ENCODE results near the gene PTBP3.
"Not testable (repeated sequence)": the region's sequence is repeated elsewhere in the genome, so short reads cannot be mapped to it uniquely, and the experiment has no call there.

PTBP3 gene

DNA sequence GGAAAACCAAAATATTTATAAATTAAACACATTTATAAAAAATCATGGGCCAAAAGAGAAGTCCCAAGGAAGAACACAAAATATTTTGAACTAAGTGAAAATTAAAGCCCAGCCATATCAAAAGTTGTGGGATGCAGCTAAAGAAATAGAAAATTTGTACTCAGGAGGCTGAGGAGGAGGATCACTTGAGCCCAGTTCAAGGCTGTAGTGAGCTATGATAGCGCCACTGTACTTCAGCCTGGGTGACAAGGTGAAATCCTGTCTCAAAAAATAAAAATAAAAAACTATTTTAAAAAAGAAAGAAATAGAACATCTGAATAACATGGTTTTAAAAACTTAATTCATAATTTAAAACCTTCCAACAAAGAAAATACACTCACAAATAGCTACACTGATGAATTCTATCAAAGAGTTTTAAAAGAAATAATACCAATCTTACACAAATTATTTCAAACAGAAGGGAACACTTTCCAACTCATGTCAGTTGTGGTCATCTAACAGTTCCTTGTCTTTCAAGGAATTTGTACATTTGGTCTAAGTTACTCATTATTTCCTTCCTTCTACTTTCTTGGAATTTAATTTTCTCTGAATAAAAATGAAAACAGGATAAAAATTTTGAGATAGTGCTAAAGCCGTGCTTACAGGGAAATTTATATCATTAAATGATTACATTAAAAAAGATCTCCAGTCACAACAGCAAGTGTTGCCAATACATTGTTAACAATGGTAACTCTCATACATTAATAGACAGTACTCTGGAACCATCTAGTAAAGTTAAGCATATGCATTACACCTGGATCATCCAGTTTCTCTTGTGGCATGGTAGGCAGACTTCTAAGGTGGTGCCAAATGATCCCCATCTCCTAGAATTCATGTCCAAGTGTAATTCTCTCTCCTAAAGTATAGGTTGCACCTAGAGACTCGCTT lies 17.8 kb downstream of the PTBP3 start:
- H3K4me3 Mint-ChIP-seq = no peak overlapping the region
- H3K27ac Mint-ChIP-seq = no peak overlapping the region
- no peaks in the 10 kb centered on the region for H3K27me3 Mint-ChIP-seq
- H3K36me3 Mint-ChIP-seq = peaks cover 12% of the 10 kb centered on the region
- peaks cover 65% of the 10 kb centered on the region for H3K4me1 Mint-ChIP-seq
- ATAC-seq = no peak
- H3K9me3 Mint-ChIP-seq = no peaks in the 10 kb centered on the region

DNA sequence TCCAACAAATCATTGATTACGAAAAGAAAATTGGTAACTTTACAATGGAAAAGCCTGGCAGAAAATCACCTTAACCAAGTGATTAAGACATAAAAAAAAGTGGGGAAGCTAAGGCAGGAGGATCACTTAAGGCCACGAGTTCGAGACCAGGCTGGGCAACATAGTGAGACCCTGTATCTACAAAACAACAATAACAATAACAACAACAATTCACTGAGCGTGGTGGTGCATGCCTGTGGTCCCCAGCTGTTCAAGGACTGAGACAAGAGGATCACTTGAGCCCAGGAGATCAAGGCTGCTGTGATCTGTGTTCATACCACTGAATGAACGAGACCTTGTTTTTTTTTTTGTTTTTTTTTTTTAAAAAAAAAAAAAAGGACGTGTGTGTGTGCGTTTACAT lies 21.3 kb downstream of the PTBP3 start:
- Mint-ChIP-seq H3K4me3 (no peak overlapping the region), H3K9me3 (no peaks in the 10 kb centered on the region), H3K27ac (no peak overlapping the region)

DNA sequence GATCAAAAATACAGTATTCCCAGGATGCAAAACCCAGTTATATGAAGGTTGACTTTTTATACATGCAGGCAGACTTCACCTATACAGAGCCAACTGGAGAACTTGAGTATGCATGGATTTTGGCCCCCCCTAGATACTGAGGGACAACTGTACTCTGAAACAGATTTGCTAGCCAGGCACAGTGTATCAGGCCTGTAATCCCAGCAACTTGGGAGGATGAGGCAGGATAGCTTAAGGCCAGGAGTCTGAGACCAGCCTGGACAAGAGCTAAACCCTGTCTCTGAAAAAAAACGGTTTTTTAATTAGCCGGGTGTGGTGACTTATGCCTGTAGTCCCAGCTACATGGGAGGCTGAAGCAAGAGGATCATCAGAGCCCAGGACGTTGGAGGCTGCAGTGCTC lies 21.9 kb downstream of the PTBP3 start:
- Mint-ChIP-seq H3K36me3 (peaks cover 14% of the 10 kb centered on the region), H3K4me1 (peaks cover 53% of the 10 kb centered on the region)

More for the DNA sequence above, 21.3 kb downstream of the PTBP3 start:
- no peaks in the 10 kb centered on the region for H3K27me3 Mint-ChIP-seq
- H3K4me1 Mint-ChIP-seq = peaks cover 59% of the 10 kb centered on the region
- peaks cover 14% of the 10 kb centered on the region for H3K36me3 Mint-ChIP-seq
- ATAC-seq = no peak

DNA sequence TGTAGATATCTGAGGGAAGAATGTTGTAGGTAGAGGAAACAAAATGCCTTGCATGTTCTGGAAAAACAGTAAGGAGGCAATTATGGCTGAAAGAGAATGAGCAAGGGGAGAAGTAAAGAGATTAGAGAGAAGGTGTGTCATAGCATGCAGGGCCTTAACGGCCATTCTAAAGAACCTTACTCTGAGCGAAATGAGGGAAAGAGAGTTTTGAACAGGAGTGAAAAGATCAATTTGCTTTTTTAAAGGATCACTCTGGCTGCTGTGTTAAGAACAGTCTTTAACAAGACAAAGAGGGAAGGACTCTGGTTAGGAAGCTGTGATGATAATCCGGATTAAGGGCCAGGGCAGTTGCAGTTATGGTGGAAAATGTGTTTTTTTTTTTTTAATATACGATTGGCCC lies 22.6 kb downstream of the PTBP3 start:
- Mint-ChIP-seq H3K27me3 (no peaks in the 10 kb centered on the region), H3K4me1 (peaks cover 46% of the 10 kb centered on the region), H3K36me3 (peaks cover 14% of the 10 kb centered on the region), H3K27ac (no peak overlapping the region), H3K4me3 (no peak overlapping the region), H3K9me3 (no peaks in the 10 kb centered on the region)
- no peak for ATAC-seq

More for the DNA sequence above, 21.9 kb downstream of the PTBP3 start:
- Mint-ChIP-seq H3K27me3 (no peaks in the 10 kb centered on the region), H3K4me3 (no peak overlapping the region), H3K9me3 (no peaks in the 10 kb centered on the region), H3K27ac (no peak overlapping the region)
- ATAC-seq = no peak

DNA sequence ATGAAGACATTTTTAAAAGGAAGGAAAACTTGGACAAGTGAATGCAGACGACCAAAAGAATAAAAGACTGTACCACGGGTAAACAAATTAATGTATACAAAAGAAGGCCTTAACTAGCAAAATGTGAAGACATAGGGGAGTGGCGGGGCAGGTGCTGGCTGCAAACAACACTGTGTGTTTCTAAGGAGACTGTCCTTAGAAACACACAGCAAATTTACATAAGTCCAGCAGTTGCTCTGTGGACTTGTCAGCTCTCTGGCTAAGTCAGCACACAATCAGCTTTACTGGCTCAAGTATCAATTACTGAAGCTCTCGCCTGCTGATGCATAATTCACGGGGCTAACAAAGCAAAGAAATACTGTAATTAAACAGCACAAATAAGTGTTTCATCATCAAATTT lies 24.8 kb downstream of the PTBP3 start:
- Mint-ChIP-seq H3K27ac (no peak overlapping the region), H3K36me3 (peaks cover 14% of the 10 kb centered on the region), H3K27me3 (no peaks in the 10 kb centered on the region), H3K4me3 (no peak overlapping the region), H3K9me3 (no peaks in the 10 kb centered on the region), H3K4me1 (peaks cover 42% of the 10 kb centered on the region)
- no peak for ATAC-seq

DNA sequence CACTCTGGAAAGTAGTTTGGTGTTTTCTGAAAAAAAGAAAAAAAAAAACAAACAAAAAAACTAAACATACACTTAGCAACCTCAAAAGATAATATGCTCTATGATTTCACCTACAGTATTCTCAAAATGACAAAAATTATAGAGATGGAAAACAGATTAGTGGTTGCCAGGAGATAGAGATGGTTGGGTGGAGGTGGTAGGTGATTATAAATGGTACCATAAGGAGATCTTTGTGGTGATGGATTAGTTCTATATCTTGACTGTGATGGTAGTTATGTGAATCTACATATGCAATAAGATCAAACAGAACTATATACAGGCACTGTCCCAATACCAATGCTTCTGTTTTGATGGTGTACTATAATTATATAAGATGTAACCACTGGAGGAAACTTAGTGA lies 32.0 kb downstream of the PTBP3 start:
- ATAC-seq = no peak
- no peak overlapping the region for H3K27ac Mint-ChIP-seq
- no peak overlapping the region for H3K4me3 Mint-ChIP-seq
- H3K36me3 Mint-ChIP-seq = peaks cover 24% of the 10 kb centered on the region
- no peaks in the 10 kb centered on the region for H3K9me3 Mint-ChIP-seq
- peaks cover 69% of the 10 kb centered on the region for H3K4me1 Mint-ChIP-seq
- H3K27me3 Mint-ChIP-seq = no peaks in the 10 kb centered on the region

DNA sequence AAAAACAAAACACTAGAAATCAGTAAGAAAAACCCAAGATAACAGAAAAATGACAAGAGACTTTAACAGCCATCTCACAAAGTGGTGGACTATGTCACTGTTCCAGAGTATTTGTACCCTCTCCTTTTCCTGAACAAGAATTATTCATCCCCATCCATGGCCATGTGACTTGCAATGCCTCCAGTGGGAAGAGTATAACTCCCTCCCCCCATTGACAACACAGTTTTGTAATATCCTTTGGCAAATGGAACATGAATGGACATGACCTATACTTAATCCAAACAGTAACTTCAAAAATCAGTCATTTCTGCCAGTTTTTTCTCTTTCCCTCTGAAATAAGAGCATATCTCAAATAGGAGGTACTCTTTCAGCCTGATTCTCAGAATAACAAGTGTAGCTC lies 33.9 kb downstream of the PTBP3 start:
- no peak overlapping the region for H3K4me3 Mint-ChIP-seq
- no peaks in the 10 kb centered on the region for H3K27me3 Mint-ChIP-seq
- H3K9me3 Mint-ChIP-seq = no peaks in the 10 kb centered on the region
- H3K4me1 Mint-ChIP-seq = peaks cover 64% of the 10 kb centered on the region
- ATAC-seq = no peak
- H3K36me3 Mint-ChIP-seq = peaks cover 36% of the 10 kb centered on the region
- H3K27ac Mint-ChIP-seq = no peak overlapping the region

DNA sequence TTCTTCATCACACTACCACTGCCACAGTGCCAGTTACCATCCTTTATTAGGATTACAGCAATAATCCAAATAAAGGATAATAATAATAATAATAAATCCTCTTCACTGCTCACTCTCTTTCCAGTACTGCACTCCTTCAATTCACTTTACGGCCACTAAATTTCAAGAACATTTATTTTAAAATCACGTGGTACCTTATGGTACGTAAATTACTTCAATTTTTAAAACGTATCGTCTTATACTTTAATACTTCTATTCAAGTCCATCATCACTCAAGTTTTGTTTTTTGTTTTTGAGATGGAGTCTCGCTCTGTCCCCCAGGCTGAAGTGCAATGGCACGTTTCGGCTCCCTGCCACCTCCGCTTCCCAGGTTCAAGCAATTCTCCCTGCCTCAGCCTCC lies 36.5 kb downstream of the PTBP3 start:
- no peak for ATAC-seq
- no peaks in the 10 kb centered on the region for H3K27me3 Mint-ChIP-seq
- no peak overlapping the region for H3K27ac Mint-ChIP-seq
- H3K9me3 Mint-ChIP-seq = no peaks in the 10 kb centered on the region
- no peak overlapping the region for H3K4me3 Mint-ChIP-seq
- H3K4me1 Mint-ChIP-seq = peaks cover 63% of the 10 kb centered on the region
- H3K36me3 Mint-ChIP-seq = peaks cover 56% of the 10 kb centered on the region

DNA sequence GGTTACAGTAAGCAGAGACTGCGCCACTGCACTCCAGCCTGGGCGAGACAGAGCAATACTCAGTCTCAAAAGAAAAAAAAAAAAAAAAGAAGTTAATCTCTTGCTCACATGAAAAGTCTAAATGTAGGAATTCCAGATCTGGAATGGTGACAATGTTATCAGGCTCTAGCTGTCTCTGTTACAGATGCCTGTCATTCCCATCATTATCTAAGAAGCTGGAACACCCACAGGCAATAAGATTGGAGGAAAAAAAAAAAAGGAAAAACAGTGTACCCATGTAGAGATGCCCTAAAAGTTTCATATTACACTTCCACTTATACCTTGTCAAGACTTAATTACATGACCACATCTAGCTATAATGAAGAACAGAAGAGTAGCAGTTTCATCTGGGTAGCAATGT lies 38.2 kb downstream of the PTBP3 start:
- Mint-ChIP-seq H3K9me3 (peaks cover 3% of the 10 kb centered on the region), H3K4me3 (no peak overlapping the region), H3K27ac (no peak overlapping the region), H3K27me3 (no peaks in the 10 kb centered on the region), H3K36me3 (peaks cover 62% of the 10 kb centered on the region), H3K4me1 (peaks cover 51% of the 10 kb centered on the region)
- ATAC-seq = no peak

DNA sequence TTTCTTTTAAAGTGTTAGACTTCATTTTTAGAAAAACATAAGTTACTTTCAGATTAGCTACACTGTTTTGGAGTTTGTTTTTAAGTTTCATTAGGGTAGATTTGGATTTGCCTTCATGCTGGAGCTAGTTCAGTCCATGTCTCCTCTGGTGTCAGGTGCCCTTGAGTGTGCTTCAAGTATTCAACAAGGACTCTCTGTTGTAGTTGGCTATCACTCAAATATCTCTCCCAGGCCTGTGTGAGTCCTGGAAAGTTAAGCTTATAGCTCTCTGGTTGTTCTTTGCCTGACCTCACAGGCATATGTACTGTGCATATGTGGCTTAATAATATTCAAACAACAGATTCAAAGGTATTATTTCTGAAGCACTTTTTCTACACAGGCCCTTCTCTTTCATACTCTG lies 45.4 kb downstream of the PTBP3 start:
- H3K27ac Mint-ChIP-seq = no peak overlapping the region
- H3K4me1 Mint-ChIP-seq = peaks cover 17% of the 10 kb centered on the region
- peaks cover 90% of the 10 kb centered on the region for H3K36me3 Mint-ChIP-seq
- peaks cover 19% of the 10 kb centered on the region for H3K9me3 Mint-ChIP-seq
- H3K4me3 Mint-ChIP-seq = no peak overlapping the region
- no peak for ATAC-seq
- no peaks in the 10 kb centered on the region for H3K27me3 Mint-ChIP-seq

DNA sequence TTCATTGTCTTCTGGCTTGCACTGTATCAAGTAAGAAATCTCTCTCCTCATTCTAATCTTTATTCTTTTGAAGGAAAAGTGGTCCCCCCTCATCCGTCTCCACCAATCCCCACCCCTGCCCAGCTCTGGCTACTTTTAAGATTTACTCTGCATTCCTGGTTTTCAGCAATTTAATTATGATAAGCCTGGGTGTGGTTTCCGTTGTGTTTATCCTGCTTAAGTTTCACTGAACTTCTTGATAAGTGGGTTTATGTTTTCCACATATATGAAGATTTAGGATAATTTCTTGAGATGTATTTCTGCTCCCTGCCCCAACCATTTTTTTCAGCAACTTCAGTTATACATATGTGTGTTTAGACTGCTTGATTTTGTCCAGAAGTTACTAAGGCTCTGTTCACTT lies 46.5 kb downstream of the PTBP3 start:
- Mint-ChIP-seq H3K4me1 (peaks cover 13% of the 10 kb centered on the region), H3K27me3 (no peaks in the 10 kb centered on the region), H3K4me3 (no peak overlapping the region), H3K36me3 (peaks cover 85% of the 10 kb centered on the region), H3K27ac (no peak overlapping the region), H3K9me3 (peaks cover 22% of the 10 kb centered on the region)
- no peak for ATAC-seq

DNA sequence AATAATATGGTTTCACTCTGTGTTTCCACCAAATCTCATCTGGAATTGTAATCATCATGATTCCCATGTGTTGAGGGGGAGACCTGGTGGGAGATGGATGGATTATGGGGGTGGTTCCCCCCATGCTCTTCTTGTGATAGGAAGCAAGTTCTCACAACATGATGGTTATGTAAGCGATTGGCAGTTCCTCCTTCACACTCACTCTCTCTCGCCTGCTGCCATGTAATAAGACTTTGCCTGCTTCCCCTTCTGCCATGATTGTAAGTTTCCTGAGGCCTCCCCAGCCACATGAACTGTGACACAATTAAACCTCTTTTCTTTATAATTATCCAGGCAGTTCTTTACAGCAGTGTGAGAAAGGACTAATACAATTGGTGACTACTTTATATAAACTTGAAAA lies 48.4 kb downstream of the PTBP3 start:
- Mint-ChIP-seq H3K9me3 (peaks cover 19% of the 10 kb centered on the region), H3K27ac (no peak overlapping the region), H3K4me3 (no peak overlapping the region), H3K4me1 (peaks cover 7% of the 10 kb centered on the region), H3K27me3 (no peaks in the 10 kb centered on the region), H3K36me3 (peaks cover 81% of the 10 kb centered on the region)
- ATAC-seq = no peak

DNA sequence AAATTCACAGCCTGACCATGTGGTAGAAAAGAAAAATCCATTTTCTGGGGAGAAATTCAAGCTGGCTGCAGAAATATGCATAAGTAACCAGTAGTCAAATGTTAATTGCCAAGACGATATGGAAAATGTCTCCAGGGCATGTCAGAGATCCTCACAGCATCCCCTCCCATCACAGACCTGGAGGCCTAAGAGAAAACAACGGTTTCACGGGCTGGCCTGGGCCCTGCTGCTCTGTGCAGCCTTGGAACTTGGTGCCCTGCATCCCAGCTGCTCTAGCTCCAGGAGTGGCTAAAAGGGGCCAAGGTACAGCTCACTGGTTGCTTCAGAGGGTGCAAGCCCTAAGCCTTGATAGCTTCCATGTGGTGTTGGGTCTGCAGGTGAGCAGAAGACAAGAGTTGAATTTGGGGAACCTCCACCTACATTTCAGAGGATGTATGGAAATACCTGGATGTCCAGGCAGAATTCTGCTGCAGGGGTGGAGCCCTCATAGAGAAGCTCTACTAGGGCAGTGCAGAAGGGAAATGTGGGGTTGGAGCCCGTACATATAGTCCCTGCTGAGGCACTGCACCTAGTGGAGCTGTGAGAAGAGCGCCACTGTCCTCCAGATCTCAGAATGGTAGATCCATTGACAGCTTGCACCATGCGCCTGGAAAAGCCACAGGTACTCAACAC lies 49.7 kb downstream of the PTBP3 start:
- peaks cover 19% of the 10 kb centered on the region for H3K9me3 Mint-ChIP-seq
- peaks cover 7% of the 10 kb centered on the region for H3K4me1 Mint-ChIP-seq
- H3K4me3 Mint-ChIP-seq = no peak overlapping the region
- H3K36me3 Mint-ChIP-seq = peaks cover 73% of the 10 kb centered on the region
- no peak for ATAC-seq
- no peaks in the 10 kb centered on the region for H3K27me3 Mint-ChIP-seq
- no peak overlapping the region for H3K27ac Mint-ChIP-seq

DNA sequence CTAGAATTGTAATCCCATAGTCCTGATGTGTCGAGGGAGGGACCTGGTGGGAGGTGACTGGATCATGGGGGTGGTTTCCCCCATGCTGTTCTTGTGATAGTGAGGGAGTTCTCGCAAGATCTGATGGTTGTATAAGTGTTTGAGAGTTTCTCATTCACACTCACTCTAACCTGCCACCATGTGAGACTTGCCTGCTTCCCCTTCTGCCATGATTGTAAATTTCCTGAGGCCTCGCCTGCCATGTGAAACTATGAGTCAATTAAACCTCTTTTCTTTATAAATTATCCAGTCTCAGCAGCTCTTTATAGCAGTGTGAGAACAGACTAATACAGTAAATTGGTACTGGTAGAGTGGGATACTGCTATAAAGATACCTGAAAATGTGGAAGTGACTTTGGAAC lies 50.6 kb downstream of the PTBP3 start:
- not testable (repeated sequence) for H3K4me3 Mint-ChIP-seq, ATAC-seq, H3K27me3 Mint-ChIP-seq, H3K27ac Mint-ChIP-seq
- H3K4me1 Mint-ChIP-seq = peaks cover 12% of the 10 kb centered on the region
- peaks cover 64% of the 10 kb centered on the region for H3K36me3 Mint-ChIP-seq
- H3K9me3 Mint-ChIP-seq = peaks cover 19% of the 10 kb centered on the region

DNA sequence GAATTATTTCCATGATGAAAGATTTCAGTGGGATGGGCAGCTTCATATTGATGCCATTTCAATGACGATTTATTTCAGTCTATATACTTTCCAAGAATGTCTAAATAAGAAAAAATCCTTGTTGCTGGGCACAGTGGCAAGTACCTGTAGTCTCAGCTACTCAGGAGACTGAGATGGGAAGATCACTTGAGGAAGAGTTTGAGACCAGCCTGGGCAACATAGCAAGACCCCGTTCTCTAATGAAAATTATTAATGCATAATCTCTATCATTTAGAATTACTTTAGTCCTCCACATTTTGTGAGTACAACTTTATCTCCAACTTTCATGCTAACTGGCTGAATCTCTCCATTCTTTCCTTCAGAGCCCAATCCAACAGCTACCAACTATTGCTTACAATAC lies 52.5 kb downstream of the PTBP3 start:
- H3K27me3 Mint-ChIP-seq = no peaks in the 10 kb centered on the region
- H3K27ac Mint-ChIP-seq = no peak overlapping the region
- peaks cover 14% of the 10 kb centered on the region for H3K9me3 Mint-ChIP-seq
- no peak overlapping the region for H3K4me3 Mint-ChIP-seq
- H3K36me3 Mint-ChIP-seq = peaks cover 46% of the 10 kb centered on the region
- peaks cover 24% of the 10 kb centered on the region for H3K4me1 Mint-ChIP-seq
- ATAC-seq = no peak

DNA sequence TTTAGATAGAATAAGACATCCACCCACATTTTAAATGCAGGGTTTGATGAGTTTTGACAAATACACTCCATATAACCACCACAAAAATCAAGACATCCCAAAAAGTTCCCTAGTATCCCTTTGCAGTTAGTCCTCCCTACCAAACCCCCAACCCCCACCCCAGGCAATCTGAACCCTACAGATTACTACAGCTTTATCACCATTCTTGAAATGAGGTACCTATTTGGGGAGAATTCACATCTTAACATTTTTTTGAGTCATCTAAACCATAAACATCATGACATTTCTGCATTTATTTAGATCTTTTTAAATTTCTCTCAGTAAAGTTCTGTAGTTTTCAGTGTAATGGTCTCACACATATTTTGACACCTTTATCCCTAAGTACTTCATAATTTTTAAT lies 53.9 kb downstream of the PTBP3 start:
- H3K9me3 Mint-ChIP-seq = peaks cover 8% of the 10 kb centered on the region
- no peak overlapping the region for H3K27ac Mint-ChIP-seq
- ATAC-seq = no peak
- H3K27me3 Mint-ChIP-seq = no peaks in the 10 kb centered on the region
- no peak overlapping the region for H3K4me3 Mint-ChIP-seq
- H3K36me3 Mint-ChIP-seq = peaks cover 40% of the 10 kb centered on the region
- peaks cover 32% of the 10 kb centered on the region for H3K4me1 Mint-ChIP-seq
